Muscle layer of duodenum (tissue), 2 donors: ENCODE results near the gene FBLN7.

ENCODE experiments used
- H3K27ac ChIP-seq: one replicate; pipeline ENCODE4 v1.7.0; 2013; ENCODE audit warnings: mild to moderate bottlenecking, low read length
- H3K27me3 ChIP-seq: one replicate; pipeline ENCODE4 v1.7.0; 2013; ENCODE audit warnings: low read depth, mild to moderate bottlenecking, control low read depth, low read length
- H3K36me3 ChIP-seq, 2 donors: one replicate each; pipeline ENCODE4 v1.7.0; 2013; ENCODE audit warnings: low read length in 2 of 2, control low read depth in 1 of 2, mild to moderate bottlenecking in 1 of 2; ENCODE audit not compliant: insufficient read depth in 2 of 2, control insufficient read depth in 1 of 2
- H3K4me1 ChIP-seq, 2 donors: one replicate each; pipeline ENCODE4 v1.7.0; 2013; ENCODE audit warnings: low read length in 2 of 2, mild to moderate bottlenecking in 2 of 2, control low read depth in 1 of 2, moderate library complexity in 1 of 2; ENCODE audit not compliant: insufficient read depth in 2 of 2, control insufficient read depth in 1 of 2
- H3K4me3 ChIP-seq, 2 donors: one replicate each; pipeline ENCODE4 v1.7.0; 2013; ENCODE audit warnings: low read length in 2 of 2, low read depth in 1 of 2, mild to moderate bottlenecking in 1 of 2
- H3K9me3 ChIP-seq, 2 donors: one replicate each; pipeline ENCODE4 v1.7.0; 2013; ENCODE audit warnings: low read length in 2 of 2, control low read depth in 1 of 2, mild to moderate bottlenecking in 1 of 2; ENCODE audit not compliant: control insufficient read depth in 1 of 2
- donor health status: healthy.

The FBLN7 gene

GRCh38 chr2:112151701-112152440 is 13.7 kb downstream of the FBLN7 start:
- Histone ChIP-seq H3K4me1 (peaks cover 0 to 5% of the 10 kb centered on the region in 2 donors), H3K4me3 (no peak overlapping the region), H3K9me3 (no peaks in the 10 kb centered on the region), H3K36me3 (no peaks in the 10 kb centered on the region), H3K27me3 (no peaks in the 10 kb centered on the region), H3K27ac (no peak overlapping the region)

- no peaks in the 10 kb centered on the region for H3K27me3 ChIP-seq
- no peak overlapping the region for H3K4me3 ChIP-seq
- peaks cover 0 to 5% of the 10 kb centered on the region in 2 donors for H3K4me1 ChIP-seq
- no peak overlapping the region for H3K27ac ChIP-seq
- no peaks in the 10 kb centered on the region for H3K9me3 ChIP-seq
- H3K36me3 ChIP-seq: no peaks in the 10 kb centered on the region
These were observed 14.4 kb downstream of the FBLN7 start for GRCh38 chr2:112152476-112153178.

GRCh38 chr2:112153179-112153490 is 14.9 kb downstream of the FBLN7 start:
- H3K9me3 ChIP-seq: no peaks in the 10 kb centered on the region

GRCh38 chr2:112153501-112153900 is 15.3 kb downstream of the FBLN7 start:
- Histone ChIP-seq H3K36me3 (no peaks in the 10 kb centered on the region), H3K4me3 (no peak overlapping the region), H3K9me3 (no peaks in the 10 kb centered on the region), H3K27ac (no peak overlapping the region), H3K27me3 (no peaks in the 10 kb centered on the region), H3K4me1 (peaks cover 0 to 5% of the 10 kb centered on the region in 2 donors)

More at GRCh38 chr2:112153179-112153490, 14.9 kb downstream of the FBLN7 start:
- Histone ChIP-seq H3K4me1 (peaks cover 0 to 5% of the 10 kb centered on the region in 2 donors), H3K36me3 (no peaks in the 10 kb centered on the region), H3K27me3 (no peaks in the 10 kb centered on the region), H3K4me3 (no peak overlapping the region), H3K27ac (no peak overlapping the region)

GRCh38 chr2:112154246-112155117 is 16.3 kb downstream of the FBLN7 start:
- no peaks in the 10 kb centered on the region for H3K27me3 ChIP-seq
- H3K36me3 ChIP-seq: no peaks in the 10 kb centered on the region
- no peak overlapping the region for H3K4me3 ChIP-seq
- H3K9me3 ChIP-seq: no peaks in the 10 kb centered on the region
- no peak overlapping the region for H3K27ac ChIP-seq
- peaks cover 0 to 5% of the 10 kb centered on the region in 2 donors for H3K4me1 ChIP-seq

GRCh38 chr2:112155331-112156151 is 17.4 kb downstream of the FBLN7 start:
- no peaks in the 10 kb centered on the region for H3K9me3 ChIP-seq
- H3K27ac ChIP-seq: no peak overlapping the region
- peaks cover 0 to 3% of the 10 kb centered on the region in 2 donors for H3K4me1 ChIP-seq
- no peaks in the 10 kb centered on the region for H3K36me3 ChIP-seq
- no peak overlapping the region for H3K4me3 ChIP-seq
- no peaks in the 10 kb centered on the region for H3K27me3 ChIP-seq

- H3K4me3 ChIP-seq: no peak overlapping the region
- no peaks in the 10 kb centered on the region for H3K36me3 ChIP-seq
- no peaks in the 10 kb centered on the region for H3K27me3 ChIP-seq
- H3K27ac ChIP-seq: no peak overlapping the region
- no peaks in the 10 kb centered on the region for H3K9me3 ChIP-seq
- H3K4me1 ChIP-seq: no peaks in the 10 kb centered on the region
These were observed 18.2 kb downstream of the FBLN7 start for GRCh38 chr2:112156152-112156986.

- no peaks in the 10 kb centered on the region for H3K4me1 ChIP-seq
- H3K4me3 ChIP-seq: no peak overlapping the region
- no peaks in the 10 kb centered on the region for H3K36me3 ChIP-seq
- H3K27ac ChIP-seq: no peak overlapping the region
- H3K27me3 ChIP-seq: no peaks in the 10 kb centered on the region
- H3K9me3 ChIP-seq: no peaks in the 10 kb centered on the region
These were observed 19.3 kb downstream of the FBLN7 start for GRCh38 chr2:112157472-112157871.

- Histone ChIP-seq H3K4me3 (no peak overlapping the region), H3K4me1 (no peaks in the 10 kb centered on the region), H3K27ac (no peak overlapping the region)
These were observed 21.3 kb downstream of the FBLN7 start for GRCh38 chr2:112159454-112159921.

More at GRCh38 chr2:112159454-112159921, 21.3 kb downstream of the FBLN7 start:
- H3K9me3 ChIP-seq: no peaks in the 10 kb centered on the region
- no peaks in the 10 kb centered on the region for H3K27me3 ChIP-seq
- no peaks in the 10 kb centered on the region for H3K36me3 ChIP-seq
